Activated naive CD4-positive, alpha-beta T cell treated with anti-CD3 and anti-CD28 coated beads, Interleukin-2, amount 50 U/mL, for 72 hours (primary cell): ENCODE data around the gene CXXC1. TPM values are rescaled to one million over a fixed set of nuclear protein-coding genes. Genes with fewer than 3 reads are reported as not detected.

ENCODE experiments used
- ATAC-seq, 2 donors: fragments of 150-1000 bp; cut with Tn5 transposase; 2 replicates each; pipeline ENCODE4 v1.10.0; 2021; ENCODE audit warnings: mild to moderate bottlenecking in 2 of 2, moderate library complexity in 2 of 2
- DNase-seq, 2 donors: peaks; one replicate each; pipeline ENCODE4 v3.0.0; 2021 to 2022; ENCODE audit warnings: low spot score in 2 of 2
- H3K27ac Mint-ChIP-seq, 2 donors: one replicate each; pipeline ENCODE4 v1.8.0; 2022; ENCODE audit warnings: mild to moderate bottlenecking in 2 of 2, mixed read lengths in 2 of 2
- H3K36me3 Mint-ChIP-seq, 2 donors: one replicate each; pipeline ENCODE4 v1.8.0; 2022; ENCODE audit warnings: mixed read lengths in 2 of 2
- H3K9me3 Mint-ChIP-seq, 2 donors: one replicate each; pipeline ENCODE4 v1.8.0; 2022; ENCODE audit warnings: mixed read lengths in 2 of 2
- total RNA-seq, 2 donors: library from RNA; stranded (reverse); gene quantifications; one replicate each; pipeline ENCODE4 v1.2.3, GENCODE V29; 2022

CXXC1 gene
- total RNA-seq, 2 donors from 2014 or later, result 88.9 to 177 TPM

GRCh38 chr18:50282521-50283335, 4.8 kb downstream of the CXXC1 start:
- H3K9me3 Mint-ChIP-seq, result no peaks in the 10 kb centered on the region
- H3K27ac Mint-ChIP-seq, result peak overlapping the region; percentile 22 to 95
- no peak for ATAC-seq
- no peak for DNase-seq
- H3K36me3 Mint-ChIP-seq, result peaks cover 53 to 62% of the 10 kb centered on the region in 2 donors

- H3K36me3 Mint-ChIP-seq, result peaks cover 46 to 55% of the 10 kb centered on the region in 2 donors
Observed at GRCh38 chr18:50281972-50282520, 5.4 kb downstream of the CXXC1 start.

GRCh38 chr18:50281295-50281971, 6.1 kb downstream of the CXXC1 start, which contains the start of gene MBD1:
Gene MBD1 (minus strand): TSS chr18:50281523. CDS start chr18:50279992, 1,531 bp downstream.
- H3K36me3 Mint-ChIP-seq, result peaks cover 43 to 52% of the 10 kb centered on the region in 2 donors
- H3K27ac Mint-ChIP-seq, result peak within 1 kb of the TSS; percentile 95 to 97

More at GRCh38 chr18:50281972-50282520, 5.4 kb downstream of the CXXC1 start:
- H3K27ac Mint-ChIP-seq, result peak overlapping the region; percentile 95 to 97
- no peak for DNase-seq
- no peak for ATAC-seq
- no peaks in the 10 kb centered on the region for H3K9me3 Mint-ChIP-seq

GRCh38 chr18:50280707-50281294, 6.7 kb downstream of the CXXC1 start:
- DNase-seq (no peak), ATAC-seq (no peak)
- no peaks in the 10 kb centered on the region for H3K9me3 Mint-ChIP-seq
- H3K36me3 Mint-ChIP-seq, result peaks cover 43 to 54% of the 10 kb centered on the region in 2 donors
- H3K27ac Mint-ChIP-seq, result peak overlapping the region; percentile 95 to 97

More at GRCh38 chr18:50281295-50281971, 6.1 kb downstream of the CXXC1 start, which contains the start of gene MBD1:
- no peaks in the 10 kb centered on the region for H3K9me3 Mint-ChIP-seq
- ATAC-seq (peak; percentile 91 to 92), DNase-seq (peak; percentile 90 to 98)

- Mint-ChIP-seq H3K9me3 (no peaks in the 10 kb centered on the region), H3K36me3 (peaks cover 47 to 55% of the 10 kb centered on the region in 2 donors), H3K27ac (peak overlapping the region; percentile 95 to 97)
- ATAC-seq (no peak), DNase-seq (no peak)
Observed at GRCh38 chr18:50279752-50280151, 7.7 kb downstream of the CXXC1 start.

- no peak overlapping the region for H3K27ac Mint-ChIP-seq
- ATAC-seq (no peak), DNase-seq (no peak)
- H3K9me3 Mint-ChIP-seq, result no peaks in the 10 kb centered on the region
- H3K36me3 Mint-ChIP-seq, result peaks cover 52 to 54% of the 10 kb centered on the region in 2 donors
Observed at GRCh38 chr18:50277942-50278341, 9.6 kb downstream of the CXXC1 start.

GRCh38 chr18:50276452-50276851, 11.0 kb downstream of the CXXC1 start:
- H3K9me3 Mint-ChIP-seq, result no peaks in the 10 kb centered on the region
- ATAC-seq, result no peak
- no peak for DNase-seq
- H3K36me3 Mint-ChIP-seq, result peaks cover 45 to 62% of the 10 kb centered on the region in 2 donors
- no peak overlapping the region for H3K27ac Mint-ChIP-seq

- H3K9me3 Mint-ChIP-seq, result no peaks in the 10 kb centered on the region
- ATAC-seq (no peak), DNase-seq (no peak)
- H3K36me3 Mint-ChIP-seq, result peaks cover 37 to 58% of the 10 kb centered on the region in 2 donors
- H3K27ac Mint-ChIP-seq, result no peak overlapping the region
Observed at GRCh38 chr18:50275503-50276036, 11.9 kb downstream of the CXXC1 start.

GRCh38 chr18:50274941-50275340, 12.6 kb downstream of the CXXC1 start:
- DNase-seq, result no peak
- no peak for ATAC-seq
- Mint-ChIP-seq H3K27ac (no peak overlapping the region), H3K9me3 (no peaks in the 10 kb centered on the region), H3K36me3 (peaks cover 30 to 53% of the 10 kb centered on the region in 2 donors)

- peak overlapping the region in 1 of 2 donors; percentile 60 for H3K27ac Mint-ChIP-seq
- no peak for DNase-seq
- no peaks in the 10 kb centered on the region for H3K9me3 Mint-ChIP-seq
- ATAC-seq, result no peak
- H3K36me3 Mint-ChIP-seq, result peaks cover 25 to 55% of the 10 kb centered on the region in 2 donors
Observed at GRCh38 chr18:50274044-50274442, 13.4 kb downstream of the CXXC1 start.

- Mint-ChIP-seq H3K27ac (no peak overlapping the region), H3K9me3 (no peaks in the 10 kb centered on the region), H3K36me3 (peaks cover 23 to 53% of the 10 kb centered on the region in 2 donors)
- DNase-seq, result no peak
- ATAC-seq, result no peak
Observed at GRCh38 chr18:50273203-50274043, 14.1 kb downstream of the CXXC1 start.

- ATAC-seq, result no peak
- H3K36me3 Mint-ChIP-seq, result peaks cover 23 to 53% of the 10 kb centered on the region in 2 donors
- H3K27ac Mint-ChIP-seq, result no peak overlapping the region
Observed at GRCh38 chr18:50272568-50272967, 14.9 kb downstream of the CXXC1 start.

GRCh38 chr18:50268022-50268747, 19.3 kb downstream of the CXXC1 start:
- Mint-ChIP-seq H3K27ac (peak overlapping the region; percentile 14 to 53), H3K9me3 (no peaks in the 10 kb centered on the region), H3K36me3 (peaks cover 8 to 21% of the 10 kb centered on the region in 2 donors)
- DNase-seq (peak; percentile 75 to 87), ATAC-seq (peak; percentile 79 to 87)

More at GRCh38 chr18:50272568-50272967, 14.9 kb downstream of the CXXC1 start:
- no peak for DNase-seq
- H3K9me3 Mint-ChIP-seq, result no peaks in the 10 kb centered on the region

GRCh38 chr18:50266248-50266704, 21.2 kb downstream of the CXXC1 start, which contains the start of gene CFAP53:
Gene CFAP53 (minus strand): TSS chr18:50266495. CDS start chr18:50266404, 91 bp downstream.
- peaks cover 0 to 10% of the 10 kb centered on the region in 2 donors for H3K36me3 Mint-ChIP-seq
- no peaks in the 10 kb centered on the region for H3K9me3 Mint-ChIP-seq
- DNase-seq (peak; percentile 81 to 85), ATAC-seq (peak; percentile 92 to 95)
- H3K27ac Mint-ChIP-seq, result peak within 1 kb of the TSS; percentile 77 to 90

- ATAC-seq (no peak), DNase-seq (no peak)
- Mint-ChIP-seq H3K9me3 (no peaks in the 10 kb centered on the region), H3K36me3 (no peaks in the 10 kb centered on the region), H3K27ac (no peak overlapping the region)
Observed at GRCh38 chr18:50262977-50263376, 24.5 kb downstream of the CXXC1 start.
